Neural cell (in vitro differentiated cells): ENCODE results near the gene STK38L. TPM values are rescaled to one million over a fixed set of nuclear protein-coding genes. Genes with fewer than 3 reads are reported as not detected.

Source experiments
- H2AFZ ChIP-seq: fragments of 200-600, 300-800 bp; sonication (generic), shearing (Covaris generic); 2 replicates; pipeline ENCODE4 v1.6.0; 2014; ENCODE audit warnings: low read depth, mild to moderate bottlenecking, antibody characterized with exemption, low read length, moderate library complexity
- H3F3A ChIP-seq: fragments of 200-600 bp; shearing (Covaris generic); 2 replicates; pipeline ENCODE4 v1.6.1; 2016; ENCODE audit warnings: mild to moderate bottlenecking, moderate library complexity, mixed read lengths, antibody characterized with exemption, low read length; ENCODE audit not compliant: insufficient read depth, poor library complexity, severe bottlenecking
- H3K27ac ChIP-seq: fragments of 200-600, 300-800 bp; sonication (generic), shearing (Covaris generic); 2 replicates; pipeline ENCODE4 v1.5.1; 2014; ENCODE audit warnings: mild to moderate bottlenecking, low read length, moderate library complexity
- H3K27me3 ChIP-seq: fragments of 300-800, 200-600 bp; sonication (generic), shearing (Covaris generic); 2 replicates; pipeline ENCODE4 v1.6.0; 2014; ENCODE audit warnings: mild to moderate bottlenecking, low read depth, low read length, moderate library complexity; ENCODE audit not compliant: insufficient read depth
- H3K36me3 ChIP-seq: fragments of 300-800, 200-600 bp; sonication (generic), shearing (Covaris generic); 2 replicates; pipeline ENCODE4 v1.5.1; 2014; ENCODE audit warnings: mild to moderate bottlenecking, antibody characterized with exemption, low read length, moderate library complexity; ENCODE audit not compliant: insufficient read depth
- H3K4me2 ChIP-seq: fragments of 300-800, 200-600 bp; sonication (generic), shearing (Covaris generic); 2 replicates; pipeline ENCODE4 v1.6.0; 2014; ENCODE audit warnings: mild to moderate bottlenecking, low read length
- H3K4me3 ChIP-seq: fragments of 300-800, 200-600 bp; sonication (generic), shearing (Covaris generic); 2 replicates; pipeline ENCODE4 v1.5.1; 2014; ENCODE audit warnings: mild to moderate bottlenecking, low read length, moderate library complexity
- H3K79me2 ChIP-seq: fragments of 200-600 bp; shearing (Covaris generic); replicated peaks from 2 replicates; pipeline ENCODE4 v1.6.0; 2014; ENCODE audit warnings: mild to moderate bottlenecking, low read length, moderate library complexity; ENCODE audit not compliant: insufficient read depth
- H3K9ac ChIP-seq: fragments of 300-800, 200-600 bp; sonication (generic), shearing (Covaris generic); 2 replicates; pipeline ENCODE4 v1.6.1; 2016; ENCODE audit warnings: mild to moderate bottlenecking, low read length, mixed read lengths
- H3K9me2 ChIP-seq: fragments of 200-600 bp; shearing (Covaris generic); 2 replicates; pipeline ENCODE4 v1.6.1; 2016; ENCODE audit warnings: mild to moderate bottlenecking, low read length, mixed read lengths; ENCODE audit not compliant: insufficient read depth
- H3K9me3 ChIP-seq: fragments of 200-600, 300-800 bp; sonication (generic), shearing (Covaris generic); 2 replicates; pipeline ENCODE4 v1.6.1; 2016; ENCODE audit warnings: mild to moderate bottlenecking, mixed run types, low read length, moderate library complexity, mixed read lengths
- H4K20me1 ChIP-seq: fragments of 200-600 bp; shearing (Covaris generic); 2 replicates; pipeline ENCODE4 v1.6.1; 2016; ENCODE audit warnings: mild to moderate bottlenecking, mixed run types; ENCODE audit not compliant: insufficient read depth
- EP300 ChIP-seq: fragments of 450-650 bp; conservative IDR thresholded peaks from 2 replicates; pipeline ENCODE4 v1.6.1; 2014; ENCODE audit warnings: antibody characterized with exemption, mild to moderate bottlenecking, moderate library complexity; ENCODE audit not compliant: poor library complexity, severe bottlenecking
- EZH2 ChIP-seq: fragments of 200-600, 300-800 bp; shearing (Covaris generic), sonication (generic); IDR thresholded peaks from 2 replicates; pipeline ENCODE4 v1.6.1; 2014; ENCODE audit warnings: antibody characterized with exemption, low read length, borderline replicate concordance, mild to moderate bottlenecking; ENCODE audit not compliant: insufficient read depth, poor library complexity, severe bottlenecking
- MXI1 ChIP-seq: fragments of 450-650 bp; conservative IDR thresholded peaks from 2 replicates; pipeline ENCODE4 v1.6.1; 2014; ENCODE audit warnings: antibody characterized with exemption, mild to moderate bottlenecking; ENCODE audit not compliant: poor library complexity, severe bottlenecking
- POLR2AphosphoS5 ChIP-seq: IDR thresholded peaks from 2 replicates; pipeline ENCODE4 v1.6.1; 2012
- RAD21 ChIP-seq: fragments of 450-650 bp; conservative IDR thresholded peaks from 2 replicates; pipeline ENCODE4 v1.6.1; 2014; ENCODE audit warnings: antibody characterized with exemption, mild to moderate bottlenecking, moderate library complexity
- SMC3 ChIP-seq: fragments of 450-650 bp; conservative IDR thresholded peaks from 2 replicates; pipeline ENCODE4 v1.6.1; 2014; ENCODE audit warnings: antibody characterized with exemption, mild to moderate bottlenecking, moderate library complexity; ENCODE audit not compliant: poor library complexity
- TAF1 ChIP-seq: IDR thresholded peaks from 2 replicates; pipeline ENCODE4 v1.6.1; 2012; ENCODE audit warnings: low read depth
- polyA plus RNA-seq: library from polyadenylated mRNA; depleted of rRNA; stranded (reverse); fragments of >200 nt; gene quantifications from 2 replicates; pipeline ENCODE4 v1.2.3, GENCODE V29; 2014
- TF ChIP-seq, protein P1 (sequence below): IDR thresholded peaks from 2 replicates; pipeline ENCODE4 v1.6.1; 2012; ENCODE audit warnings: borderline replicate concordance
- TF ChIP-seq, protein P2 (sequence below): fragments of 450-650 bp; IDR thresholded peaks from 2 replicates; pipeline ENCODE4 v1.5.1; 2014; ENCODE audit warnings: antibody characterized with exemption, mild to moderate bottlenecking, moderate library complexity; ENCODE audit not compliant: poor library complexity, severe bottlenecking

STK38L gene
- polyA plus RNA-seq, 1 donor from 2014 or later, result 31.5 TPM

DNA sequence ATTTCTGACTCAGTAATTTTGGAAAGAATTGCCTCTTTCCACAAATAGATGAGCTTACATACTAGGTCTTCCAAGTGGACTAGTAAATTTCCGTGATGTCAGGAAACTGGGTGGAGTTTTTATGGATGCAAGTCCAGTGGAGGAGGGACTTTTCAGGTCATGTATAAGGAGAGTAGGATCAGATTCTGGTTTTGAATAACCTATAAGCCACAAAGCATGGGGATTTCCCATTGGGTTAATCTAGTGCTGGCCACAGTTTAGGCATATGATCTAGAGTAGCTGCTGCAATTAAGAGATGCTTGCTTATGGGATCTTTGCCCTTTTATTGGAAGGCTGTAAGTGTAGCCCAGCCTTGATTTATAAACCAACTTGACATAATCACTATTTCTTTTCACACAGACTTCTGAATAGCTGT, 33.8 kb downstream of the STK38L start:
- Histone ChIP-seq H3F3A (no peaks in the 10 kb centered on the region), H3K36me3 (no peaks in the 10 kb centered on the region), H3K4me3 (no peak overlapping the region), H3K79me2 (peaks cover 10% of the 10 kb centered on the region), H3K9me3 (no peaks in the 10 kb centered on the region), H3K27me3 (no peaks in the 10 kb centered on the region), H3K9me2 (no peaks in the 10 kb centered on the region), H3K9ac (no peak overlapping the region), H3K4me2 (no peak overlapping the region), H4K20me1 (no peaks in the 10 kb centered on the region), H3K27ac (no peak overlapping the region), H2AFZ (no peak overlapping the region)
- TF ChIP-seq, protein P1, sequence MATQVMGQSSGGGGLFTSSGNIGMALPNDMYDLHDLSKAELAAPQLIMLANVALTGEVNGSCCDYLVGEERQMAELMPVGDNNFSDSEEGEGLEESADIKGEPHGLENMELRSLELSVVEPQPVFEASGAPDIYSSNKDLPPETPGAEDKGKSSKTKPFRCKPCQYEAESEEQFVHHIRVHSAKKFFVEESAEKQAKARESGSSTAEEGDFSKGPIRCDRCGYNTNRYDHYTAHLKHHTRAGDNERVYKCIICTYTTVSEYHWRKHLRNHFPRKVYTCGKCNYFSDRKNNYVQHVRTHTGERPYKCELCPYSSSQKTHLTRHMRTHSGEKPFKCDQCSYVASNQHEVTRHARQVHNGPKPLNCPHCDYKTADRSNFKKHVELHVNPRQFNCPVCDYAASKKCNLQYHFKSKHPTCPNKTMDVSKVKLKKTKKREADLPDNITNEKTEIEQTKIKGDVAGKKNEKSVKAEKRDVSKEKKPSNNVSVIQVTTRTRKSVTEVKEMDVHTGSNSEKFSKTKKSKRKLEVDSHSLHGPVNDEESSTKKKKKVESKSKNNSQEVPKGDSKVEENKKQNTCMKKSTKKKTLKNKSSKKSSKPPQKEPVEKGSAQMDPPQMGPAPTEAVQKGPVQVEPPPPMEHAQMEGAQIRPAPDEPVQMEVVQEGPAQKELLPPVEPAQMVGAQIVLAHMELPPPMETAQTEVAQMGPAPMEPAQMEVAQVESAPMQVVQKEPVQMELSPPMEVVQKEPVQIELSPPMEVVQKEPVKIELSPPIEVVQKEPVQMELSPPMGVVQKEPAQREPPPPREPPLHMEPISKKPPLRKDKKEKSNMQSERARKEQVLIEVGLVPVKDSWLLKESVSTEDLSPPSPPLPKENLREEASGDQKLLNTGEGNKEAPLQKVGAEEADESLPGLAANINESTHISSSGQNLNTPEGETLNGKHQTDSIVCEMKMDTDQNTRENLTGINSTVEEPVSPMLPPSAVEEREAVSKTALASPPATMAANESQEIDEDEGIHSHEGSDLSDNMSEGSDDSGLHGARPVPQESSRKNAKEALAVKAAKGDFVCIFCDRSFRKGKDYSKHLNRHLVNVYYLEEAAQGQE, result no peak
- TF ChIP-seq, protein P2, sequence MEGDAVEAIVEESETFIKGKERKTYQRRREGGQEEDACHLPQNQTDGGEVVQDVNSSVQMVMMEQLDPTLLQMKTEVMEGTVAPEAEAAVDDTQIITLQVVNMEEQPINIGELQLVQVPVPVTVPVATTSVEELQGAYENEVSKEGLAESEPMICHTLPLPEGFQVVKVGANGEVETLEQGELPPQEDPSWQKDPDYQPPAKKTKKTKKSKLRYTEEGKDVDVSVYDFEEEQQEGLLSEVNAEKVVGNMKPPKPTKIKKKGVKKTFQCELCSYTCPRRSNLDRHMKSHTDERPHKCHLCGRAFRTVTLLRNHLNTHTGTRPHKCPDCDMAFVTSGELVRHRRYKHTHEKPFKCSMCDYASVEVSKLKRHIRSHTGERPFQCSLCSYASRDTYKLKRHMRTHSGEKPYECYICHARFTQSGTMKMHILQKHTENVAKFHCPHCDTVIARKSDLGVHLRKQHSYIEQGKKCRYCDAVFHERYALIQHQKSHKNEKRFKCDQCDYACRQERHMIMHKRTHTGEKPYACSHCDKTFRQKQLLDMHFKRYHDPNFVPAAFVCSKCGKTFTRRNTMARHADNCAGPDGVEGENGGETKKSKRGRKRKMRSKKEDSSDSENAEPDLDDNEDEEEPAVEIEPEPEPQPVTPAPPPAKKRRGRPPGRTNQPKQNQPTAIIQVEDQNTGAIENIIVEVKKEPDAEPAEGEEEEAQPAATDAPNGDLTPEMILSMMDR, result no peak
- TF ChIP-seq SMC3, result no peak
- TF ChIP-seq TAF1, result no peak
- no peak for TF ChIP-seq EP300
- no peak for TF ChIP-seq RAD21
- TF ChIP-seq MXI1, result no peak
- TF ChIP-seq POLR2AphosphoS5, result no peak
- TF ChIP-seq EZH2, result no peak

DNA sequence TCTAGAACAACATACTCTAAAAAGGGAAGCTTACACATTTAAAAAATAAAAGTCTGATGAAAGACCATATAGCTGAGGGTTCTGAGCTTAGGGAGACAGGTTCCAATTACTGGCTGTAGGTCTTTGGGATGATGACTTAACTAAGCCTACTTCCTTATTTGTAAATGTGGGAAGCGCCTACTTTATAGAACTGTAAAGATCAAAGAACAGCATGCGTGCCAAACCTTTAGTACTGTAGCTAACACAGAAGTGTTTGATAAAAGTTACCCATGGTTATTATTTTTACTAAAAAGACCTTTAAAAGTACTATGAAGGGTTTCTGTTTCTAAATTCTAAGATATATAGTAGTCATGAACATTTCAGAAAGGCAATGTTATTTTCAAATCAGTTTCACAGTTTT, 35.7 kb downstream of the STK38L start:
- no peak for TF ChIP-seq RAD21
- no peak for TF ChIP-seq EP300
- TF ChIP-seq, protein P1, result no peak
- TF ChIP-seq SMC3, result no peak
- no peak for TF ChIP-seq POLR2AphosphoS5
- no peak for TF ChIP-seq MXI1
- TF ChIP-seq, protein P2, result no peak
- no peak for TF ChIP-seq EZH2
- TF ChIP-seq TAF1, result no peak
- no peaks in the 10 kb centered on the region for H4K20me1 ChIP-seq

More for the DNA sequence above, 35.7 kb downstream of the STK38L start:
- Histone ChIP-seq H3K9ac (no peak overlapping the region), H3F3A (no peaks in the 10 kb centered on the region), H3K4me2 (no peak overlapping the region), H3K4me3 (no peak overlapping the region), H3K36me3 (no peaks in the 10 kb centered on the region), H3K9me3 (no peaks in the 10 kb centered on the region), H3K79me2 (no peaks in the 10 kb centered on the region), H2AFZ (no peak overlapping the region), H3K27me3 (no peaks in the 10 kb centered on the region), H3K27ac (no peak overlapping the region), H3K9me2 (no peaks in the 10 kb centered on the region)
